CD4-positive, alpha-beta T cell treated with Interleukin-15 for 4 hours (primary cell): ENCODE measurements around the gene LCLAT1.

Experiments
- DNase-seq: peaks from one replicate; pipeline ENCODE4 v3.0.0-alpha.2; 2020; ENCODE audit warnings: low spot score

The LCLAT1 gene

DNA sequence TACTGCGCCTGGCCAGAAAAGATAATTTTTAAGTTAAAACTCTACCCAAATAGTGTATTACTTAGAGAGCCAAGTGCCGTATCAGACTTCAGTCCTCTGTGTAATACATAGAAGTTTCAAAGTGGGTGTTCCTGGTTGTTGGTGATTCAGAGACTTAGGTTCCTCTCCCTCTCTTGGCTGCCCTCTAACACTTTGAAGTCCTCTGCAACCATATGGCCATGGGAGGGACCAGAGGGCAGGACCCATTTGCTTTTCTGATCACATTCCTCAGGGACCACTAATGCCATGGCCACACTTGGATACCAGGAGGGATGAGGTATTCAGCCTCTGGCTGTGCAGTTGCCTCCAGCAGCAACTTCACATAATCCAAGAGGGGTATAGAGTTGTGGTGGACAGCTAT is 228.7 kb downstream of the LCLAT1 start:
- no peak for DNase-seq

DNA sequence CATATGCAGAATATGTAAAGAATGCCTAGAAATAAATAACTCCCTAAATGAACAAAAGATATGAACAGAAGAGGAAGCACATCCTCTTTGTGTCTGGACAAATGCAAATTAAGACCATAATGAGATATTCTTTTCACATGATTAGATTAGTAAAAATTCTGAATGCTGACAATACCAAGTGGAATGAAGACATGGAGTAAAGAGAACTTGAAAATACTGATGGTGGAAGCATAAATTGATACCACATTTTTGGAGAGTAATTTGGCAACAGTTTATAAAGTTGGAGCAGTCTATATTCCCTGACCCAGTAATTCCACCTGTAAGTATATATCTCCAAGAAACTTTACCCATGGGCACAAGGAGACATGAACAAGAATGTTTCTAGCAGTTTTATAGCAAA is 230.2 kb downstream of the LCLAT1 start:
- no peak for DNase-seq

DNA sequence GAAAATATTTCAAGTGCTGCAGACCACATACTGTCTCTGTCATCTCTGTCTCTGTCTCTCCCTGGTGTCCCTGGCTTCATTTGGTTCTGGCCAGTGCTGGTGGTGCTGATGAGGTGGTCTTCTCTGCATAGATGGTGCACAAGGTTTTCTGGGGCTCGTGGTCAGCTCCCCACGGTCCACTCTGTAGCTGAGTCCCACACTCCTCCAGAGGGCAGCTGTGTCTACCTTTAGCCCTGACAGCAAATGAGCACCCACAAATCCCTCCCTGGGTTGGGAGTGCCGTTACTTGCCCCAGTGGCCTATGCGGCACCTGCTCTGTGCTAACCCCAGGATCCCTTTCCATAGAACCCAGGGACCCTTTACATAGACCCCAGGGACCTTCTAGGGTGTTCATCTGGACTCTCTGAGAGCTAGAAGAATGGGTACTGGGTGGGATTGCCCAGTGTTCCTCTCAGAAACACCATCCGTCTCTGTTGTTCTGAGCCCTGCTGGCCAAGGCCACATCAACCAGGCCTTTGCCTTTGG is 230.9 kb downstream of the LCLAT1 start:
- no peak for DNase-seq

DNA sequence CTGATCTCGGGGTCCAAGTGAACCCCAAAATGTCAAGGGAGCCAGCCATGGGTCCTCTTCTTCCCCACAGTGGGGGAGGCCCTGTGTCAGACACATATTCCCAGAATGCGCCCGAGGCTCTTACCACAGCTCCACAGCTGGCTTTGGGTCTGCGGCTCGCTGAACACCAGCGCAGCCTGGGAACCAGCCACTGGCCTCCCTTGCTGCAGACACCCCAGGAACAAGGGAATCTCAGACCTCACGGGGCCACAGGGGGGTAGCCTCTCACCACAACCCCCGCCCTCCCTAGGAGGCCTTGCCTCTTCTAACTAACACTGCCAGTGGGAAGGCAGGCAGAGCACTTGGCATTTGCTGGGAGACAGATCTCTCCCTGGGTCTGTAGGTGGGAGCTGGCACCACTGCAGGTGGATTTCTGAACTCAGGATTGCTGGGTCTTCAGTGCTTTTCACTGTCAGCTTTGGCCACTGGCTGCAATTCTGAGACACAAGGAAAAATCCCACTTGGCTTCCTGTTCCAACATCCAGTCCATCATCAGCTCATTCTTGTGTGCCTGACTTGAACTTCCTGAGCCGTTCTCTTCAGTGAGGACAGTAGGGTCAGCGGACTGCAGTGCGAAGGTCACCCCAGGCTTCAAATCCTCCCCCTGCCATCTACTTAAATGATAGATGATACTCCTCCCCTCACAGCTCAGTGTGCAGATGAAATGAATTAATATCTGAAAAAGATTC is 231.5 kb downstream of the LCLAT1 start:
- no peak for DNase-seq

DNA sequence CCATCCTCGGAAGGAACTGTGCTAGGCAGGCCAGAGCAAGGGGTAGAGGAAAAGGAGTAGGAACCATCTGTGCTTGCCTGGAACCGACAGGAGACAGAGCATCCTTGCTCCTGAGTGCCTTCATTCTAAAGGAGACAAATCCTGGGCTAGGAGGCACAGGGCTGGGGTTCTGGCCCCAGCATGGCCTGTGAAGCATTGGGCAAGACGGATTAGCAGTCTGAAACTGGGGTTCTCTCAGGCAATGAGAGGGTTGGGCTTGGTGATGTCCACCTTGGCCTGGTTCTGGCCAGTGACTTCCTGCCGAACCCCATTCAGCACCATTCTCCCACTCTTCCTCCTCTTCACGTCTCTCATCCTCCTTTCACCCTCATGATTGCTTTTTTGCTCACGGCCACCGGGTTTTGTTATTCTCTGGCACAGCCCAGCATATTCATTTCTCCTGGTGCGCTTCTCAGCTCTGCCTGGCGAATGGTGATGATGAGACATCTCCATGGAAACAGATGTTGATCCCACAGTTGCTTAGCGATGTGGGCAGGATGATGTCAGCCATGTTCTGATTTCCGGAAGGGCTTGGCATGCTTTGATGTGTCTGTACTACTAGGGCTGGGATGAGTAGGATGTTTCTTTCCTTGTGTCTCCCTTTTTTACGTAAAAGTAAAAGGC is 232.5 kb downstream of the LCLAT1 start:
- DNase-seq = no peak

DNA sequence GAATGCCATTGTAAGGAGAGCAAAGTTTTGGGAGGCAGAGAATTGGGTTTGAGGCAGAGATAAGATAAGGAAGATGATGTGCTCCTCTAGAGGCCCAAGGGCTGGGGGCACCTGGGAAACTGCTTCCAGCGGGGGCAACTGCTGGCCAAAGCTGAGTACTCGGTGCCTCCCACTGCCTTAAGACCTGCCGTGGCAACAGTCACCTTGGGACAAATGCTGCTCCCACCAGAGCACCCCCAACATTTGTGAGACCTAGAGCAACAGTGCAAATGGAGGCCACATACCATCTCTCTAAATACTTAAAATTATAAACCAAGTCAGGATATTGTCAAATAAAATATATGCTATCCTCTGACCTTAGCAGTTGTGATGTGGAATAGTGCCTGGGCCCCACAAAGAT is 233.1 kb downstream of the LCLAT1 start:
- no peak for DNase-seq

DNA sequence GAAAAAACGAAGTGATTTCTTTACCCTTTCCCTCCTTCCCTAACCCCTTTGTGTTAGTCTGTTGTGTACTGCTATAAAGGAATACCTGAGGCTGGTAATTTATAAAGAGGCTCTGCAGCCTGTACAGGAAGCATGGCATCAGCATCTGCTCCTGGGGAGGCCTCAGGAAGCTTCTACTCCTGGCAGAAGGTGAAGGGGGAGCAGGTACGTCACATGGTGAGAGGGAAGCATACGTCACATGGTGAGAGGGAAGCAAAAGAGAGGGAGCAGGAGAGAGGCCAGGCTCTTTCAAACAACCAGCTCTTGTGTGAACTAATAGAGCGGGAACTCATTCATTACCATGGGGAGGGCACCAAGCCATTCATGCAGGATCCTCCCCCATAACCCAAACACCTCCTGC is 234.0 kb downstream of the LCLAT1 start:
- DNase-seq = no peak

DNA sequence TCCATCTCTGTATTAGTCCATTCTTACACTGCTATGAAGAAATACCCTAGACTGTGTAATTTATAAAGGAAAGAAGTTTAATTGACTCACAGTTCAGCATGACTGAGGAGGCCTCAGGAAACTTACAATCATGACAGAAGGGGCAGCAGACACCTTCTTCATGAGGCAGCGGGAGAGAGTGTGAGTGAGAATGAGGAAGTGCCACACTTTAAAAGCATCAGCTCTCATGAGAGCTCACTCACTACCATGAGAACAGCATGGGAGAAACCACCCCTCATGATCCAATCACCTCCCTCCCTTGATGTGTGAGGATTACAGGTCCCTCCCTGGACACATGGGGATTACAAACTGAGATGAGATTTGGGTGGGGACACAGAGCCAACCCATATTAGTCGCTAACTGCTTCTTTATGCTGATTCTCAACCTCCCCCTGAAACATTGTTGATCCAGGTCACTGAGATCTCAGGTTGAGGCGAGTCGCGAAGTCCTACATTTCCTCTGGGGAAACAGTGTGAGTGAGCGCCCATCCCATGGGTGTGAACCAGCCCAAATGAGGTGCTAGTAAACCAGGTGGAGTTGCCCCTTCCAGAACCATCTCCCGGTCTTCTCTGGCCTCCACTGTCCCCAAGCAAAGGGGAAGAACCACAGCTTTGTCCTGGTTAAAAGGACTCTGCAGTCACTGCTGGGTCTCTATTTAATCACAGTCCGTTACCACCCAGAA is 236.3 kb downstream of the LCLAT1 start:
- no peak for DNase-seq

DNA sequence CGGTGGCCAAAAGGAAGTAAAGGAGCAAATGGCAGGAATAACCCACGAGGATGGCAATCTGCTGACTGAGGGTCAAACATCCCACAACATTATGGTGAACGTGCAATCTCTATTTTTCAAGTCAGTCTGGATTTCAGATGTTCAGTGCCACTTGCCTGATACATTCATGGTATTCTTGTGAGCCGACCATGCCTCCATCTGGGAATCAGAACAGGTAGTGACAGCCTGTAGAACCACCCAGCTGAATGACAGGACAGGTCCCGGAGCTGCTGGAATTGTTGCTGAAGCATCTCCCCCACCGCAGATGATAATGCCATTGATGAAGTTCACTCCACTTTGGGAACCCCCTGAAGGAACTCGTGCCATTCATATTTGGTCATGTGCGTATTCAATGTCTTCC is 237.0 kb downstream of the LCLAT1 start:
- no peak for DNase-seq

DNA sequence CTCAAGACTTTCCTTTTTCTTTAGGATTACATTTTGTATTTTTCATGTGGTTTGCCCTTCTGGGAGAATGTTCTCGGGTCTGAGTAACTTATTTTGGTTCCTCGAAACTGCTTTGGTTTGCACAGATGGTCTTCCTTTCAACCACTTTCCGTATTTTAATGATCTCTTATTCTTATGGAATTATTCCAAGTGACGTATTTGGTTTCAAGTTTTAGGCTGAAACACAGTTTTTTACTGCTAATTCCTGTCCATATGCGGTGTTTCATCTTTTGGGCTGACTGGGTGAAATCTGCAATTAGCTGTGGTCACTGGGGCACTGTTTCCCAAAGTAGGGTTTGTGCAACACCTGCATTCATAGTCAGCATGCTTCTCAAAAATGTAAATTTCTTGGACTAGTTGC is 237.5 kb downstream of the LCLAT1 start:
- no peak for DNase-seq

DNA sequence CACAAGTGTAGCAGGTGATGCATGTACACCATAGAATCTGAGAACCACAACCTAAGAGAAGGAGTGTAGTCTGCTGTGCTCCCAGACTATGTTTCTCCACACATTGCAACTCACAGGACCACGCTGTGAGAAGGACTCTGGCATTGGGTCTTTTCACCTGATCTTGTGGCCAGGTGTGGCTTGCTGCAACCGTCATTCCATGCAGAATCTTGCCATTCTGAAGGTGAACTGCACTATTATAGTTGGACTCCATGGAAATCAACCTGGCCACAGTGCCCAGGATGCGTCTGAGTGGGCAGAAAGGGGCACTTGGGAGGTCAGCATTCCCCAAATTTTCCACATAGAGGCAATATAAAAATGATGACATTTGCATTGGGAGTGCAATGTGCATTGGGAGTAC is 237.9 kb downstream of the LCLAT1 start:
- DNase-seq = no peak

DNA sequence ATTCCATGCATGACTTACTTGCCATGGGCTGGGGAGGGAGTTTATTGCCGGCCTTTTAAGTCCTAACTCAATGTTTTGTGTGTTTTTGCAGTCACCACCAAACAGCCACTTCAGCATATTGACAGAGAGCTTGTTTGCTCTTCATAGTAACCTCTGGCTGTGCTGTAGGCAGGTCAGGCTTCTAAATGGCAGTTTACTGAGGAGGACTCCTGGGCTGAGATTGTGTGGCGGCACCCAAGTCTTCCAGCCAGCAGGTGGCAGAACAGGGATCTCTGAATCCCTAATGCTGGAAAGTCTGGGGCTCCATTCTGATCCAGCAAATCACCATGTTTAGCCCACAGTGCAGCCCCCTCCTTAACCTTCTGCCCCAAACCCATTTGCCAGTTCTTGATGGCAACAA is 239.0 kb downstream of the LCLAT1 start:
- DNase-seq = no peak

DNA sequence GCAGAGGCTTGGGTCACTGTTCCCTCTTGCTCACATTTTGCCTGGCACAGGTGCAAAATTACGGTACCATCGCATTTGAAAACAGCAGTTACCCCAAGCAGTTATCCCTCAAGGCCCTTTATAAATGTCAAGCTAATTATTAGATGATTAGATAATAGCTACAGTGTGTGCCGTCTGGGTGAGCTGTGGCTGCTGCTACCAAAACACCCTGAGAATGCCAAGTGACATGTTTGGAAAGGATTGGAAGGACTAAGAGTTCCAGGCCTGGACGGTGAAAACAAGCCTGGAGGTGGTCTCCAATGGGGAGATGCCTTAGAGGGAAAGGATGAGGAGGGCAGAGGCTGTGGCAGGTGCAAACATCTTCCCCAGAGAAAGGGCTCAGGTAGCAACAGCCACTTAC is 239.6 kb downstream of the LCLAT1 start:
- DNase-seq = no peak

DNA sequence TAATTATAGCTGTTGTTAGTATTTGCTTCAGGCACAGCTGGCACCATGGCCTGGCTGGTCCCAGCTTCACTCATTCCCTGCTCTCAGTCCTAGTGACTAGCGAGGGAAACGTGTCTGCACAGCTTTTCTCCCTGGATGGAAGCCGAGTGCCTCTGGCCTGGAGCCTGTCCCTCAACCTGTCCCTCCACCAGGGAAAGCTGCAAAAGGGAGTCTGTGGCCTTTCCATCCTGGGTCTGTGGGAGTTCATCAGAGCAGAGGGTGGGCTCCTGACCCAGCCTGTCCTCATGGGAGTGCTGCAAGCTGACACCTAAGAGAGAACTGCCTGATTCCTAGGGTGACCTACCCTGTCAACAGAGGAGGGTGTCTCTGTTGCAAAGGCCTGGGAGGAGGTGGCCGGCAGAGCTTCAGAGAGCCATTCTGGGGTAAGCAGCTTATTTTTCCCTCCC is 241.9 kb downstream of the LCLAT1 start:
- no peak for DNase-seq

DNA sequence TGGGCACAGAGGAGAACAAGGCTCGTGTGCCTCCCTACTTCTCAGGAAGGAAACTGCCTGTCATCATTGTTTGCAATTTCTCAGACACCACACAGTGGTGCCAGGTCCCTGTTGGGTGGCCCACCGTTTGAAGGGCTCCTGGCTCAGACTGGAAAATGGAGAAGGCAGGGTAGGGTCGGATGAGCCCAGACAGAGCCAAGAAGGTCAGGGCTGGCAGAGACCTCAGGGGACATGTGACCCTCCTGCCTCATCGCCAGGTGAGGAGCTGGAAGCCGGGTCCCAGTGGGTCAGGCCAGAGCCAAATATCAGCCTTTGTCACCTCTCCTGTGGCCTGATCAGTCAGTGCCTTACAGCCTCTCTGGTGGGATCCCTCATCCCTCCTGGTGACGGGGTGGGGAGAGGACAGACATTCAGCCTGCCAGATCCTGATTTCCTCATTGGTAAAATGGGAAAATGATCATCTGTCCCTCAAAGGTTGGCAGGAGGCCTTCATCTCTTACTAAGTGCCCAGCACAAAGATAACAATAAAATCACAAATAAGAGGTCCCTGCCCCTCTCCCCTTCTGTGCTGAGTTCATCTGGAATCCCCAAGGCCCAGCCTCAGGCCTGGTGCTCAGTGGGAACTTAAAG is 242.6 kb downstream of the LCLAT1 start:
- no peak for DNase-seq

DNA sequence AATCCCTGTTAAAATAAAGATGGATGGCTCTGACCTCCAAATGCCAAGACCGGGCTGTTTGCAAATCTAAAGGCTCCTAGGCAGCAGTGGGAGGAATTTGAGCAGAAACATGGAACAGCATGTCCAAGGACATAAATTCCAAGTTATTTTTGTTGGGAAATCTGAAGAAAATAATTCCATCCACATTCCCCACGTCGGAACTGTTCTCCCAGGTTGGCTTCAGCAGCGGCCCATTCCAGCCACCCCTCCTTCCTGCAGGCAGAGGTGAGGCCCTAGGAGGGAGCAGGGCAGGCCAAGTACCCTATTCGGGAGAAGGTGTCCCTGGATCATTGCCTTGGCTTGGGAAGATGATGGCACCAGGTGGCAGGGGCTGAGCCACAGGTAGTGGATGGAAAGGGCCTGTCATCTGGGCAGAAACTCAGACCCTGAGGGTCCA is 243.1 kb downstream of the LCLAT1 start:
- no peak for DNase-seq

DNA sequence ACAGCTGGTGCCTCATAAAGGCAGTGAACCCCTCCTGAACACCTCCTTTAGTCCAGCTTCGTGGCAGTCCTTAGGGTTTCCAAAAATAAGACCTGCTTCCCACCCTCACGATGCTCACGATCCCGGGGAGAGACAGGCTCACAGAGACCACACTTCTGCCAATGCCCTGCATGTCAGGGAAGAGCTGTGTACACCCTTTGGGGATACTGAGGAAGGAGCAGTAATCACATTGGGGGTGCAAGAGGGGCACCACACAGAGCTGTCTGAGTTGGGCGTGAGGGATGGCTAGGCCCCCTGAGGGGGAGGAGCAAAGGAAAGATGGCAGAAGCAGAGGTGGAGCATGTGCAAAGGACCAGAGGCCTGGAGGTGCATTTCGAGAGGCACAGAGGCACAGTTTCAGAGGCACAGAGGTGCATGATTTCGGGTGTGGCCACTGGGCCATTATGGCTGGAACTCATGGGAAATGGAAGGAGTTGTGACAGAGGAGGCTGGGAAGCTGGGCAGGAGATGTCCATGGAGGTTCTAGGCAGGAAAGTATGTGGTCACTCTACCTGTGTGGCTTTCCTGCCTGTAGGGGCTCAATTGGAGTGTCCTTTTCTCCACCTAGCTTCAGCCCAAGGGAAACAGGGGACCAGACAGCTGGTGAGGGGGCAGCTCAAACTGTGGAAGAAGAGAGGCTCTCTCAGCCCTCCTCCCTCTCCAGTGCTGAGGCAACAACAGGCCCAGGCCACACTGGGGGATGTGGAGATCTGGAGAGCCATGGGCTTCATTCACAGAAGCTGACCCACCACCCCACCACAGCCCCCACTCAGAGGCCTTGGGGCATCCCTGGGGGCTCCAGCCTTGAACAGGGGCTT is 244.3 kb downstream of the LCLAT1 start:
- DNase-seq = no peak

DNA sequence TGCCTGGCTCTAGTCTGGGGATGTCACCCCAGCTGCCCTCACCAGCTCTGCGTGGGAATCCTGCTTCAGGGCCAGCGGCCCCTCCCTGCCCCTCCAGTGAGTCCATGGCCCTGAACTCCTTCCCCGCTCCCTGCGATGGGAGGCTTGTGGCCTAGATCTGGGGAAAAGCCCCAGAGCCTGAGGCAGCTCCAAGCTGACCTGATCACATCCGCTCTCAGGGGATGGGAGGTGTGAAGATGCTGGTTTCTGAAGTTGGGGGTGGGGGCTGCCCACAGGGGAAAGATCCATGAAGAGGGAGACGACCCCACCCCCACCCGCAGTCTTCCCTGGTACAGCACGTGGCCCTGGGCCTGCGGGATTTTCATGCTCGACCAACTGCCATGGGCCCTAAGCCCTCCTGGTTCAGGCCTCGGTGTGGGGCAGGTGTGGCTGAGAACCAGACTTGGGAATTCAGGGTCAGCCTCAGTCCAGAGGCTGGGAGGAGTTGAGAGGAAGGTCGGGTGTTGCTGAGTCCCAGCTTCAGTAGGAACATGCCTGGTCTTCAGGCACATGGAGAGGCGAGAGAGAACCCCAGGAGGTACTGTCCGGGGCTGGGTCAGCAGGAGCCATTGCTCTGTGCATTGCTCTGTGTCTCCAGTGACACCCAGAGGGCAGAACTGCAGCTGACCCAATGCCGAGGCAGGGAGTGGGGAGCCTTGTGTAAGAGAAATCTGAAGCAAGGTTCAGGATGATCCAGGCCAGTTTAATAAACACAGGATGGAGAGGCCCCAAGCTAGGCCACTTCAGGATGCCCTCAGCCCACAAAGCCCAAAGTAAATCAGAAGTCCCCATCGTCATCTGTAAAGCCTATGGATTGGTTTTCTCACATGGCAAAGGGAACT is 245.1 kb downstream of the LCLAT1 start:
- DNase-seq = no peak

DNA sequence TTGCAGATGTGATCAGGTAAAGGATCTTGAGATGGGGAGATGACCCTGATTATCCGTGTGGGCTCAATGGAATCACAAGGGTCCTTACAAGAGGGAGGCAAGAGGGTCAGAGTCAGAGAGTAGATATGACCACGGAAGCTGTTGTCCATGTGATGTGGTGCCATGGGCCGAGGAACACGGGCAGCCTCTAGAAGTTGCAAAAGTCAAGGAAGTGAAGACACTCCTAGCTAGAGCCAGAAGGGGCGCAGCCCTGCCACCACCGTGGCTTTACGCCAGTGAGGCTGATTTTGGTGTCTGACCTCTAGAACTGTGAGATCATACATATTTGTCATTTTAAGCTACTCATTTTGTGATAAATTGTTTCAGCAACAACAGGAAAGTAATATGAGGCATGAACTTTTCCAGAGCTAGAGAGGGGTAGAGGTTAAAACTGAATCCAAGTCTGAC is 245.8 kb downstream of the LCLAT1 start:
- DNase-seq = no peak
